ENCODE results near the gene GALR2.
"Not testable (repeated sequence)": the region's sequence is repeated elsewhere in the genome, so short reads cannot be mapped to it uniquely, and the experiment has no call there.

GALR2 gene

GRCh38 chr17:76050538-76051467 is 23.8 kb upstream of the GALR2 start:
- DNase-seq = no peak

- no peak for DNase-seq
Measured at GRCh38 chr17:76051561-76051960, 23.0 kb upstream of the GALR2 start.

- DNase-seq = no peak
Measured at GRCh38 chr17:76053246-76054111, 21.1 kb upstream of the GALR2 start.

- DNase-seq = no peak
Measured at GRCh38 chr17:76054112-76054476, 20.5 kb upstream of the GALR2 start.

DNA sequence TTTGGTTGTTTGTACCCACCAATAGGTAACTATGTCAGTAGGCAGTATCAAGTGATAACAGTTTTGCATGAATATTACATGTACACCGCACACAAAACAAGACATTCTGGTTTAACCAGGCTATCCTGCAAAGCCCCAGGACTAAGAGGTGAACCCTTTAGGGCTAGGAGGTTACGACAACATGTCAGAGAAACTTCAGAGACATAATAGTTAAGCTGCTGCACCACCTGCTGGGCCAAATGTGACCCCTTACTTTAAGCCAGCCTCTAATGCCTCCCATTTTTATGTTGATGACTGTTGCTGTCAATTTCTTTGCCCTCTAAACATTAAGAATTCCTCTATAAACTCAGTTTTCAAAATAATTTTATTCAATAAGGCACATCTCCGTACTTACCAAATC is 17.7 kb upstream of the GALR2 start:
- DNase-seq = no peak

DNA sequence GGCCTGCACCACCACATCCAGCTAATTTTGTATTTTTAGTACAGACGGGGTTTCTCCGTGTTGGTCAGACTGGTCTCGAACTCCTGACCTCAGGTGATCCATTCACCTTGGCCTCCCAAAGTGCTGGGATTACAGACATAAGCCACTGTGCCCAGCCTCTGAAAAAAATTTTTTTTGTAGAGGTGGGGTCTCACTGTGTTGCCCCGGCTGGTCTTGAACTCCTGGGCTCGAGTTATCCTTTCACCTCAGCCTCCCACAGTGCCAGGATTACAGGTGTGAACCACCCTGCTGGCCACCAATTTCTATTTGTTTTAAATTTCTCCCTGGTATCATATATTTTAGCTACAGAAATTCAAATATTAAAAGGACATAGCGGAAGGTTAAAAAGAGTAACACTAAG is 16.3 kb upstream of the GALR2 start:
- DNase-seq = not testable (repeated sequence)

DNA sequence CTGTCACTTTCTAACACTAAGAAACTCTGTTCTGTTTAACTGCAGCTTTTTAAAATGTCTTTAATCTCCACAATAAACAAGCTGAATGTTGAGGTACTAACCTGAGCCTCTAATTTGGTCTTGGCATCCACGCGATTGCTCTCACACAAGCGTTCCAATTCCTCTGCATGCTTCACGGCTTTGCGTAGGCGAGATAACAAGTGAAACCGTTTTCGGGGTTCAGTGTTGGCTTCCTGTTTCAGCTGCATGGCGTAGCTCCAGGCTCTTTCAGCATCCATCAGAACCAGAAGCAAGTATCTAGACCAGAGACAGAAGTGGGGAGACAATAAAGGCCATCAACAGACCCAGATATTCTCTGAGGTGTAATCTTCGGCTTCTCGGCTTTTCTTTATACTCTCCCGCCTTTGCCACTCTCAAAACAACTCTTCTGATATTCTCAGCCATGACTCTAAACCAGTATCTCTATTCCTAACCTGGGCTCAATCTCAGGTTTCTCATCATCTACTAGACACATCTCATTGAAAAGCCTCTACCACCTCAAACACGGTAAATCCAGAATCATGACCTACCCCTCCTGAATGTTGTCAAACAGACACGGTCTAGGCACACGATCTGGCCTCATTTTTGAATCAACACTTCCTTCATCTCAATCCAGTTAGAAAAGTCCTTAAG is 10.6 kb upstream of the GALR2 start:
- DNase-seq = no peak

- DNase-seq = no peak
Measured at GRCh38 chr17:76065775-76066174, 8.8 kb upstream of the GALR2 start.

- DNase-seq = no peak
Measured at GRCh38 chr17:76071531-76072147, 2.9 kb upstream of the GALR2 start.

- DNase-seq = peak; percentile 23
Measured at GRCh38 chr17:76072148-76072858, 2.3 kb upstream of the GALR2 start, which contains the start of gene SRP68. TSS of gene SRP68 (minus strand) at chr17:76072517. CDS start at chr17:76072491, 26 bp downstream.

DNA sequence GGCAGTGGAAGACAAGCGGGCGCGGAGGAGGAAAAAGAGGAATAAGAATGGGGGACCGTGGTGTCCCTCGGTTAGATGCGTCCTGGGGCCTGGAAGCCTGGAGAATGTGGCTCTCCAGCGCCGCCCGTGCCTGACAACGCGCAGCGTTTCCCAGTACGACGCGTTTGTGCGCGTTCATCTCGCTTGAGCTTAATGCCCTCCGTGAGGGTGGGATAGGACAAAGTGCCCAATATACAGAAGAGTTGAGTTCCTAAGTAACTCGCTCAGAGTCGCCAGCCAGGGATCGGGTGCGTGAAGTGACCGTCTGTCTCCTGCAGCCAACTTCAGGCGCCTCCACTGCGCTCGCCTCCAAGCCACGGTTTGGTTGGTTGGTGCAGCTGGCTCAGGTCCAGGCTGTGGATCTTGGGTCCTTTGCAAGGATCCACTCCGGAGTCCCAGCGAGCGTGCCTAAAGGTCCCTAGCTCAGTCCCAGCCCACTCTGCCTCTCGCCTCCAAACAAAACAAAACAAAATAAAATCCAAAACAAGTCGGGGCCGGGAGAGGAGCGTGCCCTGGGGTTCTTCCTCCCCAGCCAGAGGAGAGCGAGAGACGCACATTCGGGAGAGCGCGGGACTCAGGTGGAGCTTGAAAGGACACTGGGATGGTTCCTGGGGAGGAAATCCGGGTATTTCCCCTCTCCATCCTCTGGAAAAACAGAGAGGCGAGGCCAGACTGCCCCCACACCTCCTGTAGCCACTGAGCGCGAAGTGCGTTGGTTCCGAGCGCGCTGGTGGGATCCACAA is 974 bp downstream of the GALR2 start:
- no peak for DNase-seq

DNA sequence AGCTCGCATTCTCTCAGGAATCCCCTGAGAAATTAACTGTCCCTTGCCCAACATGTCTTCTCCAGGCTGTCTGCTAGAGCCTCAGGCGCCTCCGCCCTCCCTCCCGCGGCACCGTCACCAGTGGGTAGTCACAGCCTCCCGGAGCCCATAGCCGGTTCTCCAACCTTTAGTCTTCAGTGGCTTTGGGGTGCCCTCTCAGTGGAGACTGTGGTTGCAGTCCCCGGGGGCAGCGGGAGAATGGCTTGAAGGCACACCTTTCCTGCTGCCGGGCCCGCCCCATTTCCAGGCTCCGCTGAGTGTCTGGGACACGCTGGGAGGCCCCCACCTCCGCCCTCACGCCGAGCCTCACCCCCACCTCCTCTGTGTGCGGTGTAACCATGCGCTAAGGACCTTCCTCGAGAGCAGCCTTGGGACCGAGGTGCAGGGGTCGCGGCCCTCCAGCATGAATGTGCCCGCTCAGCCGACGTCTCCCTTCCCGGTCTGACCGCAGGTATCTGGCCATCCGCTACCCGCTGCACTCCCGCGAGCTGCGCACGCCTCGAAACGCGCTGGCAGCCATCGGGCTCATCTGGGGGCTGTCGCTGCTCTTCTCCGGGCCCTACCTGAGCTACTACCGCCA is 1.7 kb downstream of the GALR2 start:
- DNase-seq = no peak

GRCh38 chr17:76076765-76077583 is 2.4 kb downstream of the GALR2 start:
- DNase-seq = no peak

DNA sequence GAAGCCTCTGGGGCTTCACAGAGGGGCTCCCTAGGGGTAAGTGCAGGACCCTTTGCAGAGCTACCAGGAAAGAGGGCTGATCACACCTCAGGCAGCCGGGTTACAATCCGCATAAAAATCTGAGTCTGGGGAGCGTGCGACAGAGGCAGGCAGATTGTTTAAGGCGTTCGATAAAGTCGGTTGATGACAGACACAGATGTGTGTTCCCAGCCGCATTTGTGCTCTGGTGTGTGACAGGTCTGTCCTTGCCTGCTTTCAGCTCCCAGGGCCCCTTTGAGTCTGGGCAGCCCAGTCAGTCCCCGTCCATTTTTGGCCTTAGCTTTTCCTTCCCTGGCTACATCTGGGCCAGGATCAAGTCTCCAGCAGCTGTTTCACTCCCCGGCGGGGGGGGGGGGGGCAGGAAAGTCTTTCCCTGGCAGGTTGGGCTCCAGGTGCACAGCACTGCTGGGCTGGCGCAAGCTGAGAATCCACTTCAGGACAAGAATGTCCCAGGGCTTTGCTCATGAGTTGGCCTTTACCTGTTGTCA is 3.1 kb downstream of the GALR2 start:
- no peak for DNase-seq

GRCh38 chr17:76078370-76078769 is 3.8 kb downstream of the GALR2 start:
- DNase-seq = not testable (repeated sequence)

DNA sequence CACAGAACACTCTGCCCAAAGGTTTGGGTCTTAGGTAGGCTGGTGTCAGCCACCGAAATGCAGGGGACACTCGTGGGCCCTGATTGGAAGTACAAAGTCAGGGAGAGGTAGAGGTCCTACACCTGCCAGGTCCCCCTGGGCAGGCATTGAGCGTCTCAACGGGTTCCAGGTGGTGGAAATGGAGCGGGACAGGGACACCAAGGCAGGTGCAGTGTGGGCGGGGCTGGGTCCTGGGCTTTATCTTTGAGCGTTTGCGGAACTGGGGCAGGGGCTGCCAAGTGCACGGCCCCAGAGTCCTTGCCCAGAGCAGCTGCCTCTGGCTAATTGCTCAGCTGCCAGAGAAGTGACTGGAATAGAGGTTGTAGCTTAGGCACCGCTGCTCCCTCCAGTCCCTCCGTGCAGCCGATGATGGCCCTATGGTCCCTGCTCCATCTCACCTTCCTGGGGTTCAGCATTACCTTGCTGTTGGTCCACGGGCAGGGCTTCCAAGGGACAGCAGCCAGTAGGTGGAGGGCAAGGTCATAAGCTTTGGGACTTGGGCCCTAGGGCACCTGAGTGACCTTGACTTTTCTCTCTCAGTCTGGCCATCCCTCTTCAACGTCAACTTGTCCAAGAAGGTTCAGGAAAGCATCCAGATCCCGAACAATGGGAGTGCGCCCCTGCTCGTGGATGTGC is 4.4 kb downstream of the GALR2 start, which contains the start of gene ZACN:
ZACN (plus strand) TSS at position 323 of the 675 bp plus-strand sequence; CDS start at position 406, 83 bp downstream.
- DNase-seq = no peak

- DNase-seq = no peak
Measured at GRCh38 chr17:76079535-76079955, 5.0 kb downstream of the GALR2 start.

GRCh38 chr17:76079956-76080767 is 5.6 kb downstream of the GALR2 start:
- DNase-seq = no peak

Data from SIG-M5 (cell line).